Calu3 (cell line): Measurements from ENCODE around the gene GATAD2B. TPM values are rescaled to one million over a fixed set of nuclear protein-coding genes. Genes with fewer than 3 reads are reported as not detected.

Source experiments
- Bru-seq: library from RNA; stranded (reverse); fragments of 400-500 nt; gene quantifications from one replicate; lab custom pipeline; 2021; lab: Mats Ljungman, UMichigan
- BruChase-seq, 2 experiments: library from RNA; stranded (reverse); fragments of 400-500 nt; gene quantifications; one replicate each; lab custom pipeline; 2021; lab: Mats Ljungman, UMichigan
- BruUV-seq: library from RNA; stranded (reverse); fragments of 400-500 nt; replicated peaks from 2 replicates; lab custom pipeline; 2021; lab: Mats Ljungman, UMichigan
- CTCF ChIA-PET: fragments of 300-600 bp; sonication (Branson Sonifier 250); formaldehyde crosslinking; loops from one replicate; lab custom pipeline; 2022; ENCODE audit warnings: antibody characterized with exemption; lab: Charles Lee
- DNase-seq: peaks from one replicate; pipeline ENCODE4 v3.0.0; 2022
- H3K27ac Mint-ChIP-seq: one replicate; pipeline ENCODE4 v1.8.0; 2022; ENCODE audit warnings: mixed read lengths; ENCODE audit not compliant: unreplicated experiment
- H3K27me3 Mint-ChIP-seq: one replicate; pipeline ENCODE4 v1.8.0; 2022; ENCODE audit warnings: mixed read lengths; ENCODE audit not compliant: unreplicated experiment
- H3K36me3 Mint-ChIP-seq: one replicate; pipeline ENCODE4 v1.8.0; 2022; ENCODE audit warnings: mild to moderate bottlenecking, moderate library complexity, mixed read lengths; ENCODE audit not compliant: insufficient read depth, unreplicated experiment
- H3K4me1 Mint-ChIP-seq: one replicate; pipeline ENCODE4 v1.8.0; 2022; ENCODE audit warnings: mild to moderate bottlenecking, low read depth, mixed read lengths; ENCODE audit not compliant: unreplicated experiment
- H3K4me3 Mint-ChIP-seq: one replicate; pipeline ENCODE4 v1.8.0; 2022; ENCODE audit warnings: mild to moderate bottlenecking, low read depth, moderate library complexity, mixed read lengths; ENCODE audit not compliant: unreplicated experiment
- H3K9me3 Mint-ChIP-seq: one replicate; pipeline ENCODE4 v1.8.0; 2022; ENCODE audit warnings: low read depth, mixed read lengths; ENCODE audit not compliant: unreplicated experiment
- intact Hi-C: fragments of 100-400 bp; cut with micrococcal nuclease; formaldehyde crosslinking; loops from one replicate; pipeline ENCODE4 v1.10.0; 2022; ENCODE audit not compliant: unreplicated experiment
- long read RNA-seq: library from polyadenylated mRNA; stranded (forward); transcript quantifications from one replicate; pipeline ENCODE4 v2.0.0, GENCODE V29; 2022
- total RNA-seq: library from RNA; stranded (reverse); gene quantifications from 2 replicates; pipeline ENCODE4 v1.2.3, GENCODE V29; 2022
- TF ChIP-seq, protein P1 (sequence below): fragments of 200-600 bp; IDR thresholded peaks from one replicate; pipeline ENCODE4 v1.8.0; 2022; ENCODE audit warnings: antibody characterized with exemption; ENCODE audit not compliant: unreplicated experiment

GATAD2B gene
- 58.3 and 62.5 TPM in 2 replicates for total RNA-seq
- Bru-seq, nascent RNA, result percentile 88 among the genes with signal in this experiment
- BruChase-seq, experiment 1, labeled RNA remaining after a 6-hour chase, result percentile 89 among the genes with signal in this experiment
- percentile 92 among the genes with signal in this experiment for BruChase-seq, experiment 2, labeled RNA remaining after a 2-hour chase
- long read RNA-seq, full-length matches to known transcripts, result 2 of 12 reads
- long read RNA-seq, partial matches to known transcripts, result 0 of 12 reads
- long read RNA-seq, other reads (novel, unspliced or antisense), result 10 of 12 reads

GRCh38 chr1:153922972-153923925, at the start of gene GATAD2B:
Gene GATAD2B, minus strand, starts transcription at chr1:153922972. Its CDS starts 94,625 bp downstream, at chr1:153828347.
- H3K4me3 Mint-ChIP-seq, result peak within 1 kb of the TSS; percentile 74
- peaks cover 37% of the 10 kb centered on the region for H3K36me3 Mint-ChIP-seq
- peaks cover 25% of the 10 kb centered on the region for H3K4me1 Mint-ChIP-seq
- H3K27ac Mint-ChIP-seq, result peak within 1 kb of the TSS; percentile 91
- no peaks in the 10 kb centered on the region for H3K27me3 Mint-ChIP-seq
- intact Hi-C loops, result loop anchor here (5.0 kb wide), 1 partner anchor 101 kb away; no protein-coding TSS in a partner anchor
- CTCF ChIA-PET, result interaction anchor here (0.5 to 2.3 kb wide), 9 partner anchors 22 to 288 kb away, joined by 3 to 11 read pairs (median 4); partner anchors contain the start of genes DENND4B, RAB13, RPS27 and SLC39A1
- no peaks in the 10 kb centered on the region for H3K9me3 Mint-ChIP-seq
- TF ChIP-seq, protein P1, sequence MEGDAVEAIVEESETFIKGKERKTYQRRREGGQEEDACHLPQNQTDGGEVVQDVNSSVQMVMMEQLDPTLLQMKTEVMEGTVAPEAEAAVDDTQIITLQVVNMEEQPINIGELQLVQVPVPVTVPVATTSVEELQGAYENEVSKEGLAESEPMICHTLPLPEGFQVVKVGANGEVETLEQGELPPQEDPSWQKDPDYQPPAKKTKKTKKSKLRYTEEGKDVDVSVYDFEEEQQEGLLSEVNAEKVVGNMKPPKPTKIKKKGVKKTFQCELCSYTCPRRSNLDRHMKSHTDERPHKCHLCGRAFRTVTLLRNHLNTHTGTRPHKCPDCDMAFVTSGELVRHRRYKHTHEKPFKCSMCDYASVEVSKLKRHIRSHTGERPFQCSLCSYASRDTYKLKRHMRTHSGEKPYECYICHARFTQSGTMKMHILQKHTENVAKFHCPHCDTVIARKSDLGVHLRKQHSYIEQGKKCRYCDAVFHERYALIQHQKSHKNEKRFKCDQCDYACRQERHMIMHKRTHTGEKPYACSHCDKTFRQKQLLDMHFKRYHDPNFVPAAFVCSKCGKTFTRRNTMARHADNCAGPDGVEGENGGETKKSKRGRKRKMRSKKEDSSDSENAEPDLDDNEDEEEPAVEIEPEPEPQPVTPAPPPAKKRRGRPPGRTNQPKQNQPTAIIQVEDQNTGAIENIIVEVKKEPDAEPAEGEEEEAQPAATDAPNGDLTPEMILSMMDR, result no peak
- peak; percentile 100 for DNase-seq
- BruUV-seq, result TSS peak; percentile 93

DNA sequence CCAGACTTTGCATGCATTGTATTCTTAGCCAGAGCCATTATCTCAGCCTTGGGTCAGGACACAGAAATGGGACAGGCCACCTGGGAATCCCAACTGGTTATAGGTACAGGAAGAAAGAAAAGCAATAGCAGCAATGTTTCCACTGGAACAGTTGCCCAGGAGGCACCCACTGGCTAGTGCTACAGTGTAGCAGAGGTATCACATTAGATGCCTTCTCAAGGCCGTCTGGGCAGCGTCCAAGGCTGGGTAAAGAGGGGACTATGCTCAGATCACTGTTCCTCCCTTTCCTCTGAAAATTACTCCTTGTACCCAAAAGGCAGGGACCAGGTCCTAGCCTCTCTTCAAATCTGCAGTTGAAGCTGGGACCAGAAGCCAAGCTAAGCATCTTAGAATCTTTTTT, 47.6 kb upstream of the GATAD2B start:
- CTCF ChIA-PET, result no interaction called here
- H3K27ac Mint-ChIP-seq, result no peak overlapping the region
- no peak overlapping the region for H3K4me3 Mint-ChIP-seq
- H3K9me3 Mint-ChIP-seq, result no peaks in the 10 kb centered on the region
- intact Hi-C loops, result no loop called here
- no peaks in the 10 kb centered on the region for H3K27me3 Mint-ChIP-seq
- peaks cover 52% of the 10 kb centered on the region for H3K36me3 Mint-ChIP-seq
- TF ChIP-seq, protein P1, result no peak
- DNase-seq, result no peak
- peaks cover 20% of the 10 kb centered on the region for H3K4me1 Mint-ChIP-seq
- no TSS peak for BruUV-seq

- CTCF ChIA-PET, result interaction anchor here (2.1 kb wide), 1 partner anchor 11 kb away, joined by 16 read pairs; the partner anchor contains the start of gene CRTC2
- H3K4me3 Mint-ChIP-seq, result no peak overlapping the region
Observed at GRCh38 chr1:153968972-153969371, 46.2 kb upstream of the GATAD2B start.

DNA sequence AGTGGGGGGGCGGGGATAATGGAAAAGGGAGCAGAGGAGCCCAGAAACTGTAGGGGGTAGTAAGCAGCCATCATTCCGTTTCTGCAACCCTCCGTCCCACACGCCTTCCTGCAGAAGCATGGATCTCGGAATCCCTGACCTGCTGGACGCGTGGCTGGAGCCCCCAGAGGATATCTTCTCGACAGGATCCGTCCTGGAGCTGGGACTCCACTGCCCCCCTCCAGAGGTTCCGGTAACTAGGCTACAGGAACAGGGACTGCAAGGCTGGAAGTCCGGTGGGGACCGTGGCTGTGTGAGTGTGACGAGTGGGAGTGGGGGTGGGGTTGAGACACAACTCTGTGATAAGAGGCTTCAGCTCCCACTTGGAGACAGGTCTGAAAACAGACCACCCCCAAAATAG, 45.6 kb upstream of the GATAD2B start:
- Mint-ChIP-seq H3K27me3 (no peaks in the 10 kb centered on the region), H3K27ac (peak overlapping the region; percentile 95), H3K9me3 (no peaks in the 10 kb centered on the region), H3K4me1 (peaks cover 31% of the 10 kb centered on the region), H3K36me3 (peaks cover 50% of the 10 kb centered on the region), H3K4me3 (peak overlapping the region; percentile 90)
- no TSS peak for BruUV-seq
- no peak for DNase-seq
- intact Hi-C loops, result no loop called here
- CTCF ChIA-PET, result interaction anchor here (0.6 to 3.1 kb wide), 5 partner anchors 9 to 255 kb away, joined by 5 to 27 read pairs (median 16); partner anchors contain the start of genes CRTC2, DENND4B, JTB and RAB13
- TF ChIP-seq, protein P1, result peak; percentile 8

More at GRCh38 chr1:153968972-153969371, 46.2 kb upstream of the GATAD2B start:
- intact Hi-C loops, result no loop called here
- no peak for DNase-seq
- peaks cover 46% of the 10 kb centered on the region for H3K36me3 Mint-ChIP-seq
- no TSS peak for BruUV-seq
- no peaks in the 10 kb centered on the region for H3K27me3 Mint-ChIP-seq
- no peaks in the 10 kb centered on the region for H3K9me3 Mint-ChIP-seq
- TF ChIP-seq, protein P1, result no peak
- no peak overlapping the region for H3K27ac Mint-ChIP-seq
- H3K4me1 Mint-ChIP-seq, result peaks cover 26% of the 10 kb centered on the region
